ENCODE results near the gene PLPPR1.

- TF ChIP-seq CTCF (IDR thresholded peaks at IDR 0.05) (no peak), EZH2 (IDR thresholded peaks at IDR 0.05) (no peak), EZH2phosphoT487 (IDR thresholded peaks at IDR 0.05) (no peak)
These were observed 226.4 kb downstream of the PLPPR1 start for GRCh38 chr9:101254733-101255433.

Data from neural progenitor cell (in vitro differentiated cells).